PC-3 (cell line): ENCODE data around the gene ATG14. TPM values are rescaled to one million over a fixed set of nuclear protein-coding genes. Genes with fewer than 3 reads are reported as not detected.

Experiments
- ATAC-seq: fragments of 200-7000 bp; cut with Tn5 transposase; 2 replicates; pipeline ENCODE4 v1.9.1; 2020; ENCODE audit warnings: mild to moderate bottlenecking, moderate library complexity
- BruUV-seq: library from RNA; stranded (reverse); fragments of 400-500 nt; replicated peaks from 2 replicates; lab custom pipeline; 2021; lab: Mats Ljungman, UMichigan
- CTCF ChIA-PET: fragments of 300-600 bp; sonication (Branson Sonifier 250); formaldehyde crosslinking; loops from one replicate; lab custom pipeline; 2022; ENCODE audit warnings: antibody characterized with exemption; lab: Charles Lee
- POLR2A ChIA-PET: fragments of 300-600 bp; sonication (Branson Sonifier 250); formaldehyde crosslinking; loops from one replicate; lab custom pipeline; 2022; ENCODE audit warnings: antibody characterized with exemption; ENCODE audit not compliant: unreplicated experiment; lab: Charles Lee
- DNase-seq: peaks from one replicate; pipeline ENCODE4 v3.0.0-alpha.2; 2015
- H2AFZ ChIP-seq: fragments of 300-600 bp; sonication (generic); 2 replicates; pipeline ENCODE4 v1.6.0; 2016; ENCODE audit warnings: antibody characterized with exemption, low read length
- H3F3A ChIP-seq: fragments of 300-600 bp; sonication (generic); one replicate; pipeline ENCODE4 v1.6.0; 2017; ENCODE audit warnings: antibody characterized with exemption, low read length, control low read depth, mild to moderate bottlenecking; ENCODE audit not compliant: unreplicated experiment
- H3K27ac ChIP-seq: fragments of 300-600 bp; sonication (generic); 2 replicates; pipeline ENCODE4 v1.5.1; 2016; ENCODE audit warnings: mild to moderate bottlenecking, low read length
- H3K27me3 ChIP-seq: fragments of 300-600 bp; sonication (generic); 2 replicates; pipeline ENCODE4 v1.6.1; 2016; ENCODE audit warnings: low read length, mixed read lengths
- H3K36me3 ChIP-seq: fragments of 300-600 bp; sonication (generic); 2 replicates; pipeline ENCODE4 v1.6.1; 2016; ENCODE audit warnings: low read depth, mixed run types, low read length, mixed read lengths
- H3K4me1 ChIP-seq: fragments of 300-600 bp; sonication (generic); 2 replicates; pipeline ENCODE4 v1.5.1; 2016; ENCODE audit warnings: low read length; ENCODE audit not compliant: insufficient read depth
- H3K4me2 ChIP-seq: fragments of 300-600 bp; sonication (generic); 2 replicates; pipeline ENCODE4 v1.6.0; 2016; ENCODE audit warnings: low read length
- H3K4me3 ChIP-seq: fragments of 300-600 bp; sonication (generic); 2 replicates; pipeline ENCODE4 v1.5.1; 2016; ENCODE audit warnings: mild to moderate bottlenecking, low read length, mixed read lengths
- H3K79me2 ChIP-seq: fragments of 300-600 bp; sonication (generic); 2 replicates; pipeline ENCODE4 v1.6.1; 2017; ENCODE audit warnings: low read length, mixed read lengths
- H3K9ac ChIP-seq: fragments of 300-600 bp; sonication (generic); 2 replicates; pipeline ENCODE4 v1.6.0; 2016; ENCODE audit warnings: mild to moderate bottlenecking, low read length
- H3K9me2 ChIP-seq: fragments of 300-600 bp; sonication (generic); replicated peaks from 2 replicates; pipeline ENCODE4 v1.6.1; 2016; ENCODE audit warnings: mixed run types, low read length, mixed read lengths
- H3K9me3 ChIP-seq: fragments of 300-600 bp; sonication (generic); 2 replicates; pipeline ENCODE4 v1.6.1; 2016; ENCODE audit warnings: low read length, mixed read lengths
- H4K20me1 ChIP-seq: fragments of 300-600 bp; sonication (generic); 2 replicates; pipeline ENCODE4 v1.6.1; 2016; ENCODE audit warnings: low read length, mixed read lengths
- EZH2 ChIP-seq: fragments of 300-600 bp; sonication (generic); IDR thresholded peaks from one replicate; pipeline ENCODE4 v1.6.1; 2017; ENCODE audit warnings: antibody characterized with exemption, mild to moderate bottlenecking, low read length; ENCODE audit not compliant: unreplicated experiment
- EZH2phosphoT487 ChIP-seq: fragments of 300-600 bp; sonication (generic); IDR thresholded peaks from 2 replicates; pipeline ENCODE4 v1.6.1; 2018; ENCODE audit warnings: mild to moderate bottlenecking, antibody characterized with exemption, low read length, borderline replicate concordance
- intact Hi-C: fragments of 100-400 bp; cut with micrococcal nuclease; formaldehyde crosslinking; loops from 2 replicates; pipeline ENCODE4 v1.9.0; 2023
- total RNA-seq: library from RNA; depleted of rRNA; stranded (reverse); fragments of >200 nt; gene quantifications from 2 replicates; pipeline ENCODE4 v1.2.3, GENCODE V29; 2014
- TF ChIP-seq, protein P1 (sequence below): fragments of 300-600 bp; sonication (generic); conservative IDR thresholded peaks from 2 replicates; pipeline ENCODE4 v1.5.1; 2017; ENCODE audit warnings: antibody characterized with exemption, low read depth, mild to moderate bottlenecking, low read length

ATG14 gene
- total RNA-seq, 1 experiment from 2014 or later, result 20.2 TPM

GRCh38 chr14:55328317-55328716 is 83.3 kb downstream of the ATG14 start:
- no peak for DNase-seq
- no TSS peak for BruUV-seq

GRCh38 chr14:55327179-55327578 is 84.5 kb downstream of the ATG14 start:
- Histone ChIP-seq H3K4me1 (peaks cover 8% of the 10 kb centered on the region; the same call in 1 of the 2 replicates), H3F3A (no peaks in the 10 kb centered on the region), H3K4me3 (no peak overlapping the region), H3K9ac (no peak overlapping the region), H3K4me2 (no peak overlapping the region), H3K27ac (no peak overlapping the region), H3K27me3 (no peaks in the 10 kb centered on the region), H2AFZ (no peak overlapping the region), H4K20me1 (0 out of 2 replicates have a peak, but pooled peaks cover 1% of the 10 kb centered on the region), H3K79me2 (peaks cover 66% of the 10 kb centered on the region), H3K36me3 (no peaks in the 10 kb centered on the region), H3K9me3 (no peaks in the 10 kb centered on the region), H3K9me2 (no peaks in the 10 kb centered on the region)
- POLR2A ChIA-PET, result no interaction called here
- DNase-seq (no peak), ATAC-seq (no peak)
- intact Hi-C loops, result no loop called here
- CTCF ChIA-PET, result no interaction called here
- TF ChIP-seq EZH2, result no peak
- TF ChIP-seq, protein P1, sequence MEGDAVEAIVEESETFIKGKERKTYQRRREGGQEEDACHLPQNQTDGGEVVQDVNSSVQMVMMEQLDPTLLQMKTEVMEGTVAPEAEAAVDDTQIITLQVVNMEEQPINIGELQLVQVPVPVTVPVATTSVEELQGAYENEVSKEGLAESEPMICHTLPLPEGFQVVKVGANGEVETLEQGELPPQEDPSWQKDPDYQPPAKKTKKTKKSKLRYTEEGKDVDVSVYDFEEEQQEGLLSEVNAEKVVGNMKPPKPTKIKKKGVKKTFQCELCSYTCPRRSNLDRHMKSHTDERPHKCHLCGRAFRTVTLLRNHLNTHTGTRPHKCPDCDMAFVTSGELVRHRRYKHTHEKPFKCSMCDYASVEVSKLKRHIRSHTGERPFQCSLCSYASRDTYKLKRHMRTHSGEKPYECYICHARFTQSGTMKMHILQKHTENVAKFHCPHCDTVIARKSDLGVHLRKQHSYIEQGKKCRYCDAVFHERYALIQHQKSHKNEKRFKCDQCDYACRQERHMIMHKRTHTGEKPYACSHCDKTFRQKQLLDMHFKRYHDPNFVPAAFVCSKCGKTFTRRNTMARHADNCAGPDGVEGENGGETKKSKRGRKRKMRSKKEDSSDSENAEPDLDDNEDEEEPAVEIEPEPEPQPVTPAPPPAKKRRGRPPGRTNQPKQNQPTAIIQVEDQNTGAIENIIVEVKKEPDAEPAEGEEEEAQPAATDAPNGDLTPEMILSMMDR, result no peak
- no peak for TF ChIP-seq EZH2phosphoT487
- no TSS peak for BruUV-seq

More at GRCh38 chr14:55328317-55328716, 83.3 kb downstream of the ATG14 start:
- Histone ChIP-seq H3K9ac (no peak overlapping the region), H3K27ac (no peak overlapping the region), H3K36me3 (no peaks in the 10 kb centered on the region), H3K9me2 (no peaks in the 10 kb centered on the region), H3K4me3 (no peak overlapping the region), H3K9me3 (no peaks in the 10 kb centered on the region), H3F3A (no peaks in the 10 kb centered on the region), H2AFZ (no peak overlapping the region), H3K27me3 (no peaks in the 10 kb centered on the region), H3K4me2 (no peak overlapping the region), H3K4me1 (peaks cover 14% of the 10 kb centered on the region), H4K20me1 (0 out of 2 replicates have a peak, but pooled peaks cover 4% of the 10 kb centered on the region), H3K79me2 (peaks cover 77% of the 10 kb centered on the region)
- TF ChIP-seq, protein P1, result no peak
- no peak for TF ChIP-seq EZH2phosphoT487
- TF ChIP-seq EZH2, result no peak
- CTCF ChIA-PET, result no interaction called here
- POLR2A ChIA-PET, result no interaction called here
- ATAC-seq, result no peak; the same call in 1 of the 2 replicates
- intact Hi-C loops, result no loop called here

DNA sequence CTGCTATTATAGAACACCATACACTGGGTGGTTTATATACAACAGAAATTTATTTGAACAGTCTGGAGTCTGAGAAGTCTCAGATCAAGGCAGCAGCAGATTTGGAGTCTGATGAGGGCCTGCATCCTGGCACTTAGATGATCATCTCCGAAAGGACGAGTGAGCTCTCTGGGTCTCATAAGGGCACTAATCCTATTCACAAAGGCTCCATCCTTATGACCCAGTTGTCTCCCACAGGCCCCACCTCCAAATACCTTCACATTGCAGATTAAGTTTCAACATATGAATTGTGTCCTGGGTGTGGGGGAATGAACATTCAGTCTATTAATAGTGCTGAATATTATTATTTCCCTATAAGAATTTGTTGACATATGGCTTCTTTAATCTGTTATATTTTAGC is 86.8 kb downstream of the ATG14 start:
- Histone ChIP-seq H3K27me3 (no peaks in the 10 kb centered on the region), H3K4me1 (peaks cover under 1% of the 10 kb centered on the region; the same call in 1 of the 2 replicates), H3K9me3 (no peaks in the 10 kb centered on the region), H4K20me1 (no peaks in the 10 kb centered on the region), H3F3A (no peaks in the 10 kb centered on the region), H2AFZ (no peak overlapping the region), H3K36me3 (no peaks in the 10 kb centered on the region), H3K9me2 (no peaks in the 10 kb centered on the region), H3K4me3 (no peak overlapping the region), H3K9ac (no peak overlapping the region), H3K27ac (no peak overlapping the region), H3K4me2 (no peak overlapping the region), H3K79me2 (peaks cover 49% of the 10 kb centered on the region)
- POLR2A ChIA-PET, result interaction anchor here (0.7 kb wide), 1 partner anchor 43 kb away, joined by 15 read pairs; no protein-coding TSS in a partner anchor
- no peak for ATAC-seq
- intact Hi-C loops, result no loop called here
- DNase-seq, result no peak
- CTCF ChIA-PET, result no interaction called here
- TF ChIP-seq, protein P1, result no peak
- no peak for TF ChIP-seq EZH2phosphoT487
- no peak for TF ChIP-seq EZH2
- no TSS peak for BruUV-seq
